ENCODE measurements around the gene ZSWIM3. TPM values are rescaled to one million over a fixed set of nuclear protein-coding genes. Genes with fewer than 3 reads are reported as not detected.
A peak's percentile ranks its signal among the peaks of the same experiment; 100 is the strongest.

Gene ZSWIM3
- total and polyA plus RNA-seq, 2 of the 13 experiments (the other 11 are each of a cell fraction or from before 2014, with no cell fraction given): 5.2 to 5.8 TPM

DNA sequence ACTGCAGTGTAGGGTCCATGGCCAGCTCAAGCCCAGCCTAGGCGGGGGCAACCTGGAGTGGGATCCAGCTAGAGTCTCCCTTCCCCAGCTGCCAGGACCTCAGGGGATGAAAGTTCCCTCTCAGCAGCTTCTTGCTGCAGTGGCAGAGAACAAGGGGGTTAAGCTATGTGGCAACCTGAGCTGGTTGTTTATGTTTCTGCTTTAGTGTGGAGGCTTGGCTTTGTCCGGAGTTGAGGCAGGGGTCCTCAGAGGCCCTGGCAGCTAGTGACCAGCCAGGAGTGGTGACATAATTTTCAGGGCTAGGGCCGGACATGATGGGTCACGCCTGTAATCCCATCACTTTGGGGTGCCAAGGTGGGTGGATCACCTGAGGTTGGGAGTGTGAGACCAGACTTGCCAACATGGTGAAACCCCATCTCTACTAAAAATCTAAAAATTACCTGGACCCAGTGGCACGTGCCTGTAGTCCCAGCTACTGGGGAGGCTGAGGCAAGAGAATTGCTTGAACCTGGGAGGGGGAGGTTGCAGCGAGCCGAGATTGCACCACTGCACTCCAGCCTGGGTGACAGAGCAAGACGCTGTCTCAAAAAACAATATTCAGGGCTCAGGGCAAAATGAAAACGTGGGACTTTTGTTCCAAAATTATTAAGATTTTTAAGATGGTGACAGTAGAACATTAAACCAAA, 68.5 kb downstream of the ZSWIM3 start (continued):
- TF ChIP-seq PPARG (CRISPR knock-in tag; conservative IDR thresholded peaks at IDR 0.05) (no peak), CREB1 (IDR thresholded peaks at IDR 0.05) (no peak), CREB1 (CRISPR knock-in tag; IDR thresholded peaks at IDR 0.05) (no peak), ZNF792 (CRISPR knock-in tag; IDR thresholded peaks at IDR 0.05) (no peak), HNF4A (CRISPR knock-in tag; IDR thresholded peaks at IDR 0.05) (peak; percentile 64), CBX5 (CRISPR knock-in tag; IDR thresholded peaks at IDR 0.05; ENCODE audit: borderline replicate concordance) (0 out of 2 replicates have a peak, but pooled peaks have one; percentile 47), GABPA (IDR thresholded peaks at IDR 0.05; ENCODE audit: low read depth, low read length) (no peak), GABPA (CRISPR knock-in tag; IDR thresholded peaks at IDR 0.05; ENCODE audit: low read depth) (no peak), IKZF1 (IDR thresholded peaks at IDR 0.05) (no peak), EP300 (IDR thresholded peaks at IDR 0.05; ENCODE audit: low read depth in 2 of 2, low read length in 2 of 2) (peak in 1 of 2 experiments; percentile 37; a peak in 1 of 4 replicates), EP300 (CRISPR knock-in tag; IDR thresholded peaks at IDR 0.05; ENCODE audit: borderline replicate concordance) (no peak), CAMTA2 (CRISPR knock-in tag; IDR thresholded peaks at IDR 0.05; ENCODE audit: borderline replicate concordance) (no peak), ZNF83 (CRISPR knock-in tag; IDR thresholded peaks at IDR 0.05; ENCODE audit: borderline replicate concordance) (no peak), ZNF343 (CRISPR knock-in tag; IDR thresholded peaks at IDR 0.05) (no peak), ZNF550 (CRISPR knock-in tag; IDR thresholded peaks at IDR 0.05; ENCODE audit: borderline replicate concordance) (0 out of 2 replicates have a peak, but pooled peaks have one; percentile 30), ARID2 (CRISPR knock-in tag; IDR thresholded peaks at IDR 0.05; ENCODE audit: borderline replicate concordance) (no peak), NONO (IDR thresholded peaks at IDR 0.05) (no peak), NONO (CRISPR knock-in tag; conservative IDR thresholded peaks at IDR 0.05) (no peak), KDM6A (CRISPR knock-in tag; IDR thresholded peaks at IDR 0.05; ENCODE audit: low read depth) (no peak), SIN3B (IDR thresholded peaks at IDR 0.05; ENCODE audit: low read length) (no peak), ZNF230 (CRISPR knock-in tag; IDR thresholded peaks at IDR 0.05) (no peak; the same call in 1 of the 2 replicates), KAT2B (IDR thresholded peaks at IDR 0.05; ENCODE audit: borderline replicate concordance, low read depth, low read length) (no peak), SIX1 (CRISPR knock-in tag; IDR thresholded peaks at IDR 0.05; ENCODE audit: borderline replicate concordance) (no peak), BORCS8-MEF2B (CRISPR knock-in tag; IDR thresholded peaks at IDR 0.05) (no peak), SMARCE1 (IDR thresholded peaks at IDR 0.05; ENCODE audit: borderline replicate concordance) (no peak), ZNF354B (CRISPR knock-in tag; IDR thresholded peaks at IDR 0.05) (no peak), MTF2 (CRISPR knock-in tag; IDR thresholded peaks at IDR 0.05; ENCODE audit: borderline replicate concordance) (no peak), CBX1 (IDR thresholded peaks at IDR 0.05; ENCODE audit: low read depth) (no peak), ARNTL (CRISPR knock-in tag; IDR thresholded peaks at IDR 0.05) (0 out of 2 replicates have a peak, but pooled peaks have one; percentile 6), ATF7 (IDR thresholded peaks at IDR 0.05) (no peak), ATF7 (CRISPR knock-in tag; IDR thresholded peaks at IDR 0.05) (no peak)
- TF ChIP-seq, protein P1, sequence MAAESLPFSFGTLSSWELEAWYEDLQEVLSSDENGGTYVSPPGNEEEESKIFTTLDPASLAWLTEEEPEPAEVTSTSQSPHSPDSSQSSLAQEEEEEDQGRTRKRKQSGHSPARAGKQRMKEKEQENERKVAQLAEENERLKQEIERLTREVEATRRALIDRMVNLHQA (CRISPR knock-in tag; IDR thresholded peaks at IDR 0.05): no peak
- TF ChIP-seq, protein P2, sequence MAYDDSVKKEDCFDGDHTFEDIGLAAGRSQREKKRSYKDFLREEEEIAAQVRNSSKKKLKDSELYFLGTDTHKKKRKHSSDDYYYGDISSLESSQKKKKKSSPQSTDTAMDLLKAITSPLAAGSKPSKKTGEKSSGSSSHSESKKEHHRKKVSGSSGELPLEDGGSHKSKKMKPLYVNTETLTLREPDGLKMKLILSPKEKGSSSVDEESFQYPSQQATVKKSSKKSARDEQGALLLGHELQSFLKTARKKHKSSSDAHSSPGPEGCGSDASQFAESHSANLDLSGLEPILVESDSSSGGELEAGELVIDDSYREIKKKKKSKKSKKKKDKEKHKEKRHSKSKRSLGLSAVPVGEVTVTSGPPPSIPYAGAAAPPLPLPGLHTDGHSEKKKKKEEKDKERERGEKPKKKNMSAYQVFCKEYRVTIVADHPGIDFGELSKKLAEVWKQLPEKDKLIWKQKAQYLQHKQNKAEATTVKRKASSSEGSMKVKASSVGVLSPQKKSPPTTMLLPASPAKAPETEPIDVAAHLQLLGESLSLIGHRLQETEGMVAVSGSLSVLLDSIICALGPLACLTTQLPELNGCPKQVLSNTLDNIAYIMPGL (CRISPR knock-in tag; IDR thresholded peaks at IDR 0.05; ENCODE audit: borderline replicate concordance in 1 of 2, low read depth in 1 of 2): no peak

Measured in HepG2 (cell line).